Panc1 (cell line): ENCODE data around the gene S100P. TPM values are rescaled to one million over a fixed set of nuclear protein-coding genes. Genes with fewer than 3 reads are reported as not detected.

Experiments
- ATAC-seq: fragments of 200-7000 bp; cut with Tn5 transposase; 2 replicates; pipeline ENCODE4 v1.9.1; 2020; ENCODE audit warnings: mild to moderate bottlenecking, moderate library complexity
- BruUV-seq: library from RNA; stranded (reverse); fragments of 400-500 nt; replicated peaks from 2 replicates; lab custom pipeline; 2021; lab: Mats Ljungman, UMichigan
- CTCF ChIA-PET: fragments of 300-600 bp; sonication (Branson Sonifier 250); formaldehyde crosslinking; loops from one replicate; lab custom pipeline; 2022; ENCODE audit warnings: antibody characterized with exemption; lab: Charles Lee
- POLR2A ChIA-PET: fragments of 300-600 bp; sonication (Branson Sonifier 250); formaldehyde crosslinking; loops from one replicate; lab custom pipeline; 2022; ENCODE audit warnings: antibody characterized with exemption; lab: Charles Lee
- DNase-seq: peaks from one replicate; pipeline ENCODE4 v3.0.0-alpha.2; 2010; ENCODE audit warnings: low read depth, low spot score
- H3K27ac ChIP-seq: 2 replicates; pipeline ENCODE4 v1.5.1; 2011; ENCODE audit warnings: mild to moderate bottlenecking, low read length, inconsistent platforms
- H3K27me3 ChIP-seq: fragments of 200-500 bp; sonication (Bioruptor generic); 2 replicates; pipeline ENCODE4 v1.6.0; 2014; ENCODE audit warnings: low read length, inconsistent platforms; ENCODE audit not compliant: control insufficient read depth, insufficient read depth
- H3K36me3 ChIP-seq: fragments of 200-500 bp; sonication (Bioruptor generic); 2 replicates; pipeline ENCODE4 v1.5.1; 2014; ENCODE audit warnings: inconsistent platforms, mild to moderate bottlenecking, low read length, moderate library complexity; ENCODE audit not compliant: control insufficient read depth, insufficient read depth
- H3K4me1 ChIP-seq: 2 replicates; pipeline ENCODE4 v1.5.1; 2011; ENCODE audit warnings: inconsistent platforms, mild to moderate bottlenecking, low read length, moderate library complexity; ENCODE audit not compliant: control insufficient read depth, insufficient read depth
- H3K4me3 ChIP-seq, 2 experiments: 2 replicates each; pipeline ENCODE4 v1.5.1; 2011 to 2012; ENCODE audit warnings: low read depth in 2 of 2, low read length in 2 of 2, mild to moderate bottlenecking in 2 of 2, inconsistent platforms in 1 of 2, moderate library complexity in 1 of 2
- H3K9me3 ChIP-seq: fragments of 200-500 bp; sonication (Bioruptor generic); 2 replicates; pipeline ENCODE4 v1.5.1; 2014; ENCODE audit warnings: low read depth, mild to moderate bottlenecking, inconsistent platforms, low read length, moderate library complexity; ENCODE audit not compliant: control insufficient read depth, insufficient read depth
- POLR2AphosphoS5 ChIP-seq: IDR thresholded peaks from 2 replicates; pipeline ENCODE4 v1.6.1; 2012; ENCODE audit warnings: mild to moderate bottlenecking, low read depth, low read length, moderate library complexity
- SIN3A ChIP-seq: IDR thresholded peaks from 2 replicates; pipeline ENCODE4 v1.6.1; 2012; ENCODE audit warnings: low read depth, mild to moderate bottlenecking, low read length, moderate library complexity, borderline replicate concordance; ENCODE audit not compliant: insufficient read depth
- TCF7L2 ChIP-seq: IDR thresholded peaks from 2 replicates; pipeline ENCODE4 v1.6.1; 2011; ENCODE audit warnings: mild to moderate bottlenecking, low read depth, low read length, inconsistent platforms
- in situ Hi-C: cut with HindIII; loops from 2 replicates; pipeline ENCODE4 v1.10.0; 2016; ENCODE audit warnings: low sequenced_read_pairs, low pct_unique_long_range_greater_than_20kb
- intact Hi-C: fragments of 100-400 bp; cut with micrococcal nuclease; formaldehyde crosslinking; loops from one replicate; pipeline ENCODE4 v1.10.0; 2022; ENCODE audit not compliant: unreplicated experiment
- total RNA-seq: library from RNA; stranded (reverse); gene quantifications from one replicate; pipeline ENCODE4 v1.2.1, GENCODE V29; 2021; ENCODE audit not compliant: unreplicated experiment
- TF ChIP-seq, protein P1 (sequence below), 2 experiments: IDR thresholded peaks; 2 replicates each; pipeline ENCODE4 v1.6.1; 2011 to 2012; ENCODE audit warnings: low read depth in 2 of 2, control low read depth in 1 of 2, low read length in 1 of 2, mild to moderate bottlenecking in 1 of 2, moderate library complexity in 1 of 2; ENCODE audit not compliant: insufficient read depth in 1 of 2
- TF ChIP-seq, protein P2 (sequence below): fragments of 450-650 bp; IDR thresholded peaks from 2 replicates; pipeline ENCODE4 v1.5.1; 2017; ENCODE audit warnings: mild to moderate bottlenecking

S100P gene
- total RNA-seq, 1 experiment from 2014 or later: 2.3 TPM

DNA sequence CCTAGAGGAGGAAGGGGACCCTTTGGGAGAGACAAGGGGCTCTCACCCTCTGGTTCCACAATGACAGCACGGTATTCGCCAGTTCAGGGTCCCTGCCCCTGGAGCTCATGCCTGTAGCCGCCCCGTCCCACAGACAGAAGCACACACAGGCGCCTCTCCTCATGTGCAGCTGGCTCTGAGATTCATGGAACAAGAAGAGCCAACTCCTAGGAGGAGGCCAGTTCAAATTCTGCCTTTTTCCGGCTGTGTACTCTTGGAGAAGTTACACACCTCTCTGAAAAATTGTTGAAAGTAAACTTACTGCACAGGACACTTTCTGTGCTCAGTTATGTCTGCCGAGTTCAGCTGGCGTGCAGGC is 37.6 kb downstream of the S100P start:
- no peak overlapping the region for H3K4me3 ChIP-seq
- intact Hi-C loops: no loop called here

DNA sequence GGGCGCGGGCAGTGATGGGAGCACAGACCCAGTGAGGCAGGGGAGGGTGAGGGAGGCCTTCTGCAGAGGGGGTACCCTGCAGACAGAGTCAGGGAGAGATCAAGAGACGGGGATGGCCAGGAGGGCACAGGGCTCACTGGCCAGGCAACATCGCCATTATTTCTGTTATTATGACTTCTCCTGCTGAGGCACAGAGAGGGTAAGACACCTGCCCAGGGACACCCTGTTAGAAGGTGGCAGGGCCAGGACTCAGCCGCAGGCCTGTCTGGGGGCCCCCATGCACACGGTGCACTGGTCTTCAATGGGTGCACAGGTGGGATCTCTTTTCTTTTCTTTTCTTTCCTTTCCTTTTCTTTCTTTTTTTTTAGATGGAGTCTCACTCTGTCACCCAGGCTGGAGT is 38.1 kb downstream of the S100P start:
- TF ChIP-seq SIN3A (no peak), POLR2AphosphoS5 (no peak), TCF7L2 (no peak)
- TF ChIP-seq, protein P1, sequence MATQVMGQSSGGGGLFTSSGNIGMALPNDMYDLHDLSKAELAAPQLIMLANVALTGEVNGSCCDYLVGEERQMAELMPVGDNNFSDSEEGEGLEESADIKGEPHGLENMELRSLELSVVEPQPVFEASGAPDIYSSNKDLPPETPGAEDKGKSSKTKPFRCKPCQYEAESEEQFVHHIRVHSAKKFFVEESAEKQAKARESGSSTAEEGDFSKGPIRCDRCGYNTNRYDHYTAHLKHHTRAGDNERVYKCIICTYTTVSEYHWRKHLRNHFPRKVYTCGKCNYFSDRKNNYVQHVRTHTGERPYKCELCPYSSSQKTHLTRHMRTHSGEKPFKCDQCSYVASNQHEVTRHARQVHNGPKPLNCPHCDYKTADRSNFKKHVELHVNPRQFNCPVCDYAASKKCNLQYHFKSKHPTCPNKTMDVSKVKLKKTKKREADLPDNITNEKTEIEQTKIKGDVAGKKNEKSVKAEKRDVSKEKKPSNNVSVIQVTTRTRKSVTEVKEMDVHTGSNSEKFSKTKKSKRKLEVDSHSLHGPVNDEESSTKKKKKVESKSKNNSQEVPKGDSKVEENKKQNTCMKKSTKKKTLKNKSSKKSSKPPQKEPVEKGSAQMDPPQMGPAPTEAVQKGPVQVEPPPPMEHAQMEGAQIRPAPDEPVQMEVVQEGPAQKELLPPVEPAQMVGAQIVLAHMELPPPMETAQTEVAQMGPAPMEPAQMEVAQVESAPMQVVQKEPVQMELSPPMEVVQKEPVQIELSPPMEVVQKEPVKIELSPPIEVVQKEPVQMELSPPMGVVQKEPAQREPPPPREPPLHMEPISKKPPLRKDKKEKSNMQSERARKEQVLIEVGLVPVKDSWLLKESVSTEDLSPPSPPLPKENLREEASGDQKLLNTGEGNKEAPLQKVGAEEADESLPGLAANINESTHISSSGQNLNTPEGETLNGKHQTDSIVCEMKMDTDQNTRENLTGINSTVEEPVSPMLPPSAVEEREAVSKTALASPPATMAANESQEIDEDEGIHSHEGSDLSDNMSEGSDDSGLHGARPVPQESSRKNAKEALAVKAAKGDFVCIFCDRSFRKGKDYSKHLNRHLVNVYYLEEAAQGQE (IDR thresholded peaks at IDR 0.05; ENCODE audit: insufficient read depth in 1 of 2, low read depth in 2 of 2, low read length in 1 of 2): no peak
- TF ChIP-seq, protein P2, sequence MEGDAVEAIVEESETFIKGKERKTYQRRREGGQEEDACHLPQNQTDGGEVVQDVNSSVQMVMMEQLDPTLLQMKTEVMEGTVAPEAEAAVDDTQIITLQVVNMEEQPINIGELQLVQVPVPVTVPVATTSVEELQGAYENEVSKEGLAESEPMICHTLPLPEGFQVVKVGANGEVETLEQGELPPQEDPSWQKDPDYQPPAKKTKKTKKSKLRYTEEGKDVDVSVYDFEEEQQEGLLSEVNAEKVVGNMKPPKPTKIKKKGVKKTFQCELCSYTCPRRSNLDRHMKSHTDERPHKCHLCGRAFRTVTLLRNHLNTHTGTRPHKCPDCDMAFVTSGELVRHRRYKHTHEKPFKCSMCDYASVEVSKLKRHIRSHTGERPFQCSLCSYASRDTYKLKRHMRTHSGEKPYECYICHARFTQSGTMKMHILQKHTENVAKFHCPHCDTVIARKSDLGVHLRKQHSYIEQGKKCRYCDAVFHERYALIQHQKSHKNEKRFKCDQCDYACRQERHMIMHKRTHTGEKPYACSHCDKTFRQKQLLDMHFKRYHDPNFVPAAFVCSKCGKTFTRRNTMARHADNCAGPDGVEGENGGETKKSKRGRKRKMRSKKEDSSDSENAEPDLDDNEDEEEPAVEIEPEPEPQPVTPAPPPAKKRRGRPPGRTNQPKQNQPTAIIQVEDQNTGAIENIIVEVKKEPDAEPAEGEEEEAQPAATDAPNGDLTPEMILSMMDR: no peak
- Histone ChIP-seq H3K27ac (no peak overlapping the region), H3K9me3 (no peaks in the 10 kb centered on the region), H3K36me3 (no peaks in the 10 kb centered on the region), H3K4me1 (no peaks in the 10 kb centered on the region; the same call in 1 of the 2 replicates), H3K4me3 (no peak overlapping the region), H3K27me3 (no peaks in the 10 kb centered on the region)
- no peak for ATAC-seq
- no peak for DNase-seq
- intact Hi-C loops: no loop called here
- in situ Hi-C loops: no loop called here
- POLR2A ChIA-PET: no interaction called here
- BruUV-seq: no TSS peak
- CTCF ChIA-PET: no interaction called here

More for the DNA sequence above, 37.6 kb downstream of the S100P start:
- ATAC-seq (no peak), DNase-seq (no peak)
- Histone ChIP-seq H3K27ac (no peak overlapping the region), H3K27me3 (no peaks in the 10 kb centered on the region), H3K4me1 (no peaks in the 10 kb centered on the region; the same call in 1 of the 2 replicates), H3K36me3 (no peaks in the 10 kb centered on the region), H3K9me3 (no peaks in the 10 kb centered on the region)
- TF ChIP-seq TCF7L2: no peak
- TF ChIP-seq POLR2AphosphoS5: no peak
- TF ChIP-seq, protein P1 (IDR thresholded peaks at IDR 0.05; ENCODE audit: insufficient read depth in 1 of 2, low read depth in 2 of 2, low read length in 1 of 2): no peak
- TF ChIP-seq SIN3A: no peak
- TF ChIP-seq, protein P2: no peak
- ChIA-PET POLR2A (no interaction called here), CTCF (no interaction called here)
- in situ Hi-C loops: no loop called here
- BruUV-seq: no TSS peak
